ENCODE data around the gene CFAP20DC.
"Not testable (repeated sequence)": the region's sequence is repeated elsewhere in the genome, so short reads cannot be mapped to it uniquely, and the experiment has no call there.

GRCh38 chr3:58806551-58807244 is 243.1 kb downstream of the CFAP20DC start:
- not testable (repeated sequence) for TF ChIP-seq CTCF (IDR thresholded peaks at IDR 0.05; ENCODE audit: low read depth, low read length, poor library complexity, severe bottlenecking); EZH2phosphoT487 (IDR thresholded peaks at IDR 0.05; ENCODE audit: borderline replicate concordance, low read length)
